Endothelial cell of hepatic sinusoid (primary cell): ENCODE results near the gene SMIM31.

ENCODE experiments used
- in situ Hi-C: cut with HindIII; loops from 2 replicates; pipeline ENCODE4 v1.10.0; 2017; ENCODE audit warnings: low sequenced_read_pairs

SMIM31 gene

DNA sequence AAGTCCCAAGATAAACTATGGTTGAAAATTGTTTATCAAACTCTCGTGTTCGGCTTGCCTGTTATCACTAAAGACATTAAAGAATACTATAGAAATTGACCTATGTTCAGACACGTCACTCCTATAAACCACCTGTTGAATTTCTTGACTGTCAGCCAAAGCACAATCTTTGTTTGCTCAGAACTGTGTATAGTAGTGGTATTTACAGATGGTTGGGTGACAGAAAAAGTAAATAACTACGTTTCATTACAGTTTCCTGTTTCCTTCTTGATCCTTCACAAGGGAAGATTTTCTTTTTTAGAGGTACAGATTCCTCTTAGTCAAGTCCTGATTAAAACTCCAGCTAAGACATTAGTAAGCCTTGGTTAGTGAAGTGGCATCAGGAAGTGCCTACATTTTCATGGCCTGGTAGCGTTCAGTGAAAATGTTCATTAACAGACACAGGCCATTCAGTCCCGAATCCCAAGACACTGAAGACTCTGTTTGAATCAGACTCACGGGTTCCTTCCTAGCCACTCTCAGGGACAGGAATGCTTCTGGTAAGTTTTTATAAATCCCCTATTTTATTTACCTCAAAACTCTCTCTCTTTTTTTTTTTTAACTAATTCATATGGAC is at the start of gene SMIM31:
SMIM31 (plus strand) TSS at position 259 of the 616 bp plus-strand sequence. CDS start 16,313 bp downstream, outside the sequence.
- in situ Hi-C loops: no loop called here

- in situ Hi-C loops: no loop called here
These were observed 47.3 kb upstream of the SMIM31 start for GRCh38 chr4:164706675-164707074.

DNA sequence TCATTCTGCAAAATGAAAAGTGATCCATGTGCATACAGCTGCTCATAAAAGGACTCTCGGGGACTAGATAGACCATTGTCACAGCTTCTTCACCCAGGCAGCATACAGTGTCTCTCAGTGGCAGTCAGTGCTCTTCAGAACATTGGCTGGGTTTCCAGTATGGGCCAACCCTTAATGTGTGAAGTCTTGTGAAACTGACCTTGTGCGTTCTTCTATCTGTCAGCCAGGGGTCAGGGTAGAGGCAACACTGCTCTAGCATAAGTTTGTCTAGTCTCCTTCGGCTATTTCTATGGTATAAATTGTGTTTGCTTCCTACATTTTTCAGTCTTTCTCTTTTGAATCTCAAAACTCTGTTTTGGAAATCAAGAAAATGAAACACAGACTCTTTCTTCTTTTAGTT is 37.0 kb upstream of the SMIM31 start:
- in situ Hi-C loops: no loop called here

GRCh38 chr4:164718827-164719226 is 35.1 kb upstream of the SMIM31 start:
- in situ Hi-C loops: no loop called here

DNA sequence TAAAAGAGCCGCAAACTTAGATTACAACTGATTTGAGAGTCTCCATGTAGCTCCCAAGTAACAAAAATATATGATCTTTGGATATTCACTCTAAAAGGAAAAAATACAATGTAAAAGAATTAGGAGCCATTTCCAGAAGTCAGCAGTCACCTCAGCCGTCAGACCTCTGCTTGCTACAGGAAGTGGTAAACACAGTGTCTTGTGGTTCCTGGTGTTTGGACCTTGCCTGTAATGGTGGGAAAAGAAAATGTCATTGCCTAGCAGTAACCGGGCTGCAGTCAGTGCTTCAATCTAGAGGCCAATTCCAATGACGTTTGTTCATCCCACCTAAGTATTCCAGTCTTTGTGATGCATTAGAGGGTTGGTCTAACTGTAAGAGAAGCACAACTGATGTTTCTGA is 28.9 kb upstream of the SMIM31 start:
- in situ Hi-C loops: no loop called here

DNA sequence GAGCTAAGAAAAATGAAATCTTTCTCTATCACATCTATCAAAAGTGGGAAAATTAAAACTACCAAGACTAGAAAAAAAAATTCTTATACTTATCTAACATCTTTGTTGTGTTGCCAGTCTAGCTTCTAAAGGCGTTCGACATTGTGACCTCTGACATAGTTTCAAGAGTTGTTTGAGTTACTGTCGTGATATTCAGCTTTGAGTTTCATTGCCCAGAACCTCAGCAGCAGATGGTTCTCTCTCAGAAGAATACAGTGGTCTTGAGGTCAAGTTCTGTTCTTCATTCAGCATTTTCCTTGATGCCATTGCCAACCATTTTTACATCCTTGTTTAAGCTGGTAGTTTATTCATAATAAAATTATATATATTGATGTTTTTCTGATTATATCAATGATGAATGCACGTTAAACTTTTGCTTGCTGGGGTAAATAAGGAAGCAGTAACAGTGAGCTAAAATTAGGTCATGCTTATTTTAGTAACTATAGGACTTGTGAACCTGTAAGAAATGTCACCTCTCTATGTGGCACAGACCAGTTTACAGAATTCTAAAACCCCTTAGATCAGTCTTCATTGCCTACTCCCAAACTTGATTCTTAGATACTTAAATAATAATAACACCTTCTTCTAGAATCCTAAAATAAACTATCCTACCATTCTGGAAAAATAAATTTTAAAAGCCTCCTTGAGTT is 23.1 kb upstream of the SMIM31 start:
- in situ Hi-C loops: no loop called here

DNA sequence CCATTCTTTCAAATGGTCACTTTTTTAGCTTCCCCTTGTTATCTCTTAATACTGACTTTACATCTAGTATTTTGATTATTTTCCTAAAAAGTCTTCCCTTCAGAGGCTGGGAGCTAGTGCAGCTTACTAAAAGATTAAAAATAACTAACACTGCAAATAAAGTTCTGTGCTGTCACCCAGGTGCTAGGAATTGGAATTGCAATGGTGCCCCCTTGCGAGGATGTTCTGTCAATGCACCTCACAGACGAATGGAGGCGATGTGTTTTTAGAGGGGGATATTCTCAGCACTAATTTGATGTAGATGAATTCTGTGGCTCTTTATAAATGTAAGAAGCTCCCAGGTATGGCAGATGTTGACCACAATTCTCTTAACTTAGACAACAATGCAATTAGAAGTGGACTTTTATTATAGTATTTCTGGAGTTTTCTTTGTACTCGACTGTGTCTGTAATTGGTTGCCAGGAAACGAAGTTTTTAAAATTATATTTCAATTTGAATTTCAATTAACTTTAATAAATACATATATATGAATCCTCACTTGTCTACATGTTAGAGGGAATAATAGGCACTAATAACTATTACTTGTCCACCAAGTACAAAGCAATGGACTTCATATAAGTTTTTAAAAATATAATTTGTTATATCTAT is 22.0 kb upstream of the SMIM31 start:
- in situ Hi-C loops: no loop called here

DNA sequence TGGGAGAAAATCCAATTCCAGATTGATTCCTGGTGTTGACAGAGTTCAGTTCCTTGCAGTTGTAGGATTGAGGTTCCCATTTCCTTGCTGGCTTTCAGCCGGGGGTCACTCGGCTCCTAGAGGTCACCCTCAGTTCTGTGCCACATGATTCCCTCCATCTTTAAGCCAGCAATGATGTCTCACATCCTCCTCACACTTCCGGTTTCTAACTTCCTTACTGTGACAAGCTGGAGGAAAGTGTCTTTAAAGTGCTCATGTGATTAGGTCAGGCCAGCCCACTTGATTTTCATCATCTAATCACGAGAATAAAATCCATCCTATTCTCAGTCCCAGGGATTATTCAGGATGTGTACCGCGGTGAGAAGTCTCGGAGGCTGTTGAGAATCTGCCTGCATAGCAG is 19.4 kb upstream of the SMIM31 start:
- in situ Hi-C loops: no loop called here

DNA sequence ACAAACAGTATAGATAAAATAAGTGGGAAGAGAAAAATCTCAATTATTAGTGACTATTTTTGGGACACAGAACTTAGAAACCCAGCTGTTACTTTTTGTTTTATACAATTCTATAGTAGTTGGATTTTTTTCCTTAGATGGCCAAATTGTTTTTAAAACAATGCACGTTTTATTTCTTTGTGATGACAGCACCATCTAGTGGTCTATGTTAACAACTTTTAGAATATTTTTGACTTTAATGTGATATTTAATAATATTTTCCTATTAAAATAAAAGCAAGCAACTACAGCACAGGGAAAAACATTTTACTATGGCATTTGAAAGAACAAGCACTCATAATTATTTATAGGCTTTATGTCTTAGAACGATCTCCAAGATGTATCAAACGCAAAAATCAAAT is 5.6 kb upstream of the SMIM31 start:
- in situ Hi-C loops: no loop called here

GRCh38 chr4:164755432-164755831 is 1.5 kb downstream of the SMIM31 start:
- in situ Hi-C loops: no loop called here

DNA sequence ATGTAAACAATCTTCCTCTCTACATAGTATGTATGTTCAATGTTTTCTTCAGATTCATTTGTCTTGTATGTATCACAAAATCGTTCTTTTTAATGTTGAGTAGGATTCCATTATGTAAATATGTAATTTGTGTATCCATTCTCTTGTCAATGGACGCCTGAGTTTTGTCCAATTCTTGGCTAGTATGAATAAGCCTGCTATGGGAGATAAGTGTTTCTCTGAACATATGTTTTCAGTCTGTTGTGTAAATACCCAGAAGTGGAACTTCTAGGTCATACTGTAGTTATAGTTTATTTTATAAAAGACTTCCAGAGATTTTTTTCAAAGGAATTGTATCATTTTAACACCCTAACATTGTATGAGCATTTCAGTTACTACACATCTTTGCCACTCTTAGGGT is 2.8 kb downstream of the SMIM31 start:
- in situ Hi-C loops: no loop called here

DNA sequence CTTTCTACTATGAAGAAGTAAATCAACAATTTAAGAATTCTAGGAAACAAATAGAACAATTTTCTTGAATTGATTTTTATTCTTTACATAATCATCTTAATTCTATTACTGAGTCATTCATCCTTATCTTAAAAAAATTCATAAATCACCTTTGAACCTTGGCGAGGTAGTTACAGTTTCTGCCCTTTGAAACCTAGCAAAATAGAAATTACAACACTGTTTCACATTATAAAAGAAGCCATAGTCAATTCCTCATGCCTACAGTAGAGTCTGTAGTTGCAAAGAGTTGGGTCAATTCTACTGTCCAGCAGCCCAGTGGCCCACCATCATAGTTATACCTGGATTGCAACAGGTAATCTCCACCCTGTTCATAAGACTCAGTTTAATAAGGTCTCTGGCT is 7.3 kb downstream of the SMIM31 start:
- in situ Hi-C loops: no loop called here

- in situ Hi-C loops: no loop called here
These were observed 7.9 kb downstream of the SMIM31 start for GRCh38 chr4:164761746-164762275.

DNA sequence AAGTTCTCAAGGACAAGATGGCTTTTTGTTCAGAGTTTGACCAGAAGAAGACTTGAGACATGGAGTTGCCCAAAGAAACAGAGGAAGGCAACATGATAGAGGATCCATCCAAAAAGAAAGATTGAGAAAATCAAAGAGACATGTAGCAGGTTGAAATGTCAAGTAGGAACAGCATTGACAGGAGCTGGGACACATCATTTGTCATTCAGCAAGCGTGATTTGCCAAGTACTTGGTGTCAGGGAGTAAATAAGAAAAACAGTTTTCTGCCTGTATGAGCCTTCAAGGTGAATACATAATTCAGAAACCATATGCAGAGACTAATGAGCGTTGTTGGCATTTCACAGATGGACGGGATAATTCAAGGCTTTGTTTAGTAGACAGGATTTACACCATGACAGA is 11.2 kb downstream of the SMIM31 start:
- in situ Hi-C loops: no loop called here

- in situ Hi-C loops: no loop called here
These were observed 11.9 kb downstream of the SMIM31 start for GRCh38 chr4:164765833-164766232.

DNA sequence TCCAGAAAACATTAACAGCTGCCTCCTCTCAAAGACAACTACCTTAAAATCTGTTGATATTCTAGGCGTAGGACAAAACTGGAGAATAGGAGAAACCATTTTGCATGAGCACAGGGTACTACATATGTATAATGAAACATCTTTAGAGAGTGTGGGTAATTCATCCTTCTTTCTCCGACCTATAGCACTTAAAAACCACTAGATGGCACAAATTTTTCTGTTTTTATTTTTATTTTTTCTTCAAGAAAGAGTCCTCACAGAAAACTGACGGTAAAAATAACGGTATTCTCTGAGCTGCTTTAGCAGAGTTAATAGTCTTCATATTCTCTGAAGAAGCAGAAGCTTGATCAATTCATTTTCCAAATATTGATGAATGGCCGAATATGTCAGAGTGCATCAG is 14.6 kb downstream of the SMIM31 start:
- in situ Hi-C loops: no loop called here

- in situ Hi-C loops: no loop called here
These were observed 16.2 kb downstream of the SMIM31 start for GRCh38 chr4:164770010-164770724.

GRCh38 chr4:164771088-164771487 is 17.2 kb downstream of the SMIM31 start:
- in situ Hi-C loops: no loop called here

GRCh38 chr4:164772076-164772475 is 18.1 kb downstream of the SMIM31 start:
- in situ Hi-C loops: no loop called here

DNA sequence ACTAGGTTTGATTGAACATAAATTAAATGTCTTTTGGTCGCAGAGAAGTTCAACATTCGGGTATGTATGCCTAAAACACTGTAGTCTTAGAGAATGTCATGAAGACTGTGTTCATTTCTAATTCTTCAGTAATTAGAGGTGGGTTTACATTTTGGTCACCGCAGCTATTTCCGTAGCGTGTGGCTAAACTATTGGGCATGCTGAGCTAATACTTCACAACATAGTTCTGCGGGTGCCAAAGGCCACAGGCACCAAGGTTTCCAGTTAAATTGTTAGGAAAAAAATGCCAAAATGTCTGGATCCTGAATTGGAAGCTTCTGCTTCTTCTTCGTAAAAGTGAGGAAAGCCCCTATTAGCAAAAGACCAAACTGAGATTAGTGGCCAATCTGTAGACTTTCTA is 25.1 kb downstream of the SMIM31 start:
- in situ Hi-C loops: no loop called here

- in situ Hi-C loops: no loop called here
These were observed 25.9 kb downstream of the SMIM31 start for GRCh38 chr4:164779811-164780216.
